Liver (tissue), 9 donors: Measurements from ENCODE around the gene KIFC1. TPM values are rescaled to one million over a fixed set of nuclear protein-coding genes. Genes with fewer than 3 reads are reported as not detected.

Source experiments
- DNase-seq: peaks from one replicate; pipeline ENCODE4 v3.0.0-alpha.2; 2017; ENCODE audit warnings: low spot score
- H3K27ac ChIP-seq, 2 donors: one replicate each; pipeline ENCODE4 v1.7.0; 2013; ENCODE audit warnings: inconsistent platforms in 2 of 2, low read length in 2 of 2, control low read depth in 1 of 2, low read depth in 1 of 2, mild to moderate bottlenecking in 1 of 2
- H3K27me3 ChIP-seq, 4 donors: one replicate each; pipeline versions ENCODE4 v1.6.1 to v1.7.0; 2013; ENCODE audit warnings: low read length in 3 of 4, inconsistent platforms in 1 of 4, mild to moderate bottlenecking in 1 of 4, moderate library complexity in 1 of 4; ENCODE audit not compliant: control insufficient read depth in 4 of 4, insufficient read depth in 4 of 4
- H3K36me3 ChIP-seq, 4 donors: one replicate each; pipeline versions ENCODE4 v1.6.1 to v1.7.0; 2013; ENCODE audit warnings: low read length in 3 of 4, mild to moderate bottlenecking in 3 of 4, low read depth in 1 of 4, moderate library complexity in 1 of 4; ENCODE audit not compliant: control insufficient read depth in 4 of 4, insufficient read depth in 3 of 4
- H3K4me1 ChIP-seq, 4 donors: one replicate each; pipeline versions ENCODE4 v1.6.1 to v1.7.0; 2013; ENCODE audit warnings: low read length in 3 of 4, mild to moderate bottlenecking in 3 of 4, moderate library complexity in 1 of 4; ENCODE audit not compliant: control insufficient read depth in 4 of 4, insufficient read depth in 4 of 4
- H3K4me3 ChIP-seq, 3 donors: one replicate each; pipeline versions ENCODE4 v1.6.1 to v1.7.0; 2013; ENCODE audit warnings: low read length in 3 of 3, control low read depth in 1 of 3, low read depth in 1 of 3, mild to moderate bottlenecking in 1 of 3
- H3K9ac ChIP-seq, 2 donors: one replicate each; pipeline ENCODE4 v1.7.0; 2013; ENCODE audit warnings: low read length in 2 of 2, mild to moderate bottlenecking in 2 of 2, moderate library complexity in 2 of 2, control low read depth in 1 of 2, low read depth in 1 of 2
- H3K9me3 ChIP-seq, 4 donors: one replicate each; pipeline versions ENCODE4 v1.6.1 to v1.7.0; 2013; ENCODE audit warnings: low read length in 3 of 4; ENCODE audit not compliant: control insufficient read depth in 4 of 4
- ATF3 ChIP-seq: IDR thresholded peaks from 2 replicates; pipeline ENCODE4 v1.6.1; 2016; ENCODE audit warnings: antibody characterized with exemption
- EGR1 ChIP-seq, 2 donors: IDR thresholded peaks; 2 replicates each; pipeline ENCODE4 v1.6.1; 2016 to 2018; ENCODE audit warnings: antibody characterized with exemption in 2 of 2, low read depth in 2 of 2
- FOXA2 ChIP-seq: IDR thresholded peaks from 2 replicates; pipeline ENCODE4 v1.6.1; 2016; ENCODE audit warnings: antibody characterized with exemption
- GABPA ChIP-seq, 2 donors: IDR thresholded peaks in 1 of 2; conservative IDR thresholded peaks in 1 of 2; 2 replicates each; pipeline ENCODE4 v1.6.1; 2016; ENCODE audit warnings: antibody characterized with exemption in 2 of 2, mild to moderate bottlenecking in 1 of 2, moderate library complexity in 1 of 2
- HNF4A ChIP-seq, 2 donors: conservative IDR thresholded peaks; 2 replicates each; pipeline ENCODE4 v1.6.1; 2016; ENCODE audit warnings: antibody characterized with exemption in 2 of 2, mild to moderate bottlenecking in 2 of 2
- HNF4G ChIP-seq: IDR thresholded peaks from 2 replicates; pipeline ENCODE4 v1.6.1; 2016; ENCODE audit warnings: antibody characterized with exemption
- MAX ChIP-seq: IDR thresholded peaks from 2 replicates; pipeline ENCODE4 v1.6.1; 2016; ENCODE audit warnings: antibody characterized with exemption
- RAD21 ChIP-seq, 2 donors: IDR thresholded peaks; 2 replicates each; pipeline ENCODE4 v1.6.1; 2016; ENCODE audit warnings: antibody characterized with exemption in 2 of 2, mild to moderate bottlenecking in 2 of 2
- REST ChIP-seq: IDR thresholded peaks from 2 replicates; pipeline ENCODE4 v1.6.1; 2016; ENCODE audit warnings: antibody characterized with exemption, mild to moderate bottlenecking
- RXRA ChIP-seq, 2 donors: IDR thresholded peaks; 2 replicates each; pipeline ENCODE4 v1.6.1; 2017 to 2018; ENCODE audit warnings: antibody characterized with exemption in 2 of 2, mild to moderate bottlenecking in 1 of 2
- SP1 ChIP-seq: IDR thresholded peaks from 2 replicates; pipeline ENCODE4 v1.6.1; 2018; ENCODE audit warnings: antibody characterized with exemption, mild to moderate bottlenecking
- YY1 ChIP-seq: IDR thresholded peaks from 2 replicates; pipeline ENCODE4 v1.6.1; 2016; ENCODE audit warnings: antibody characterized with exemption, mild to moderate bottlenecking
- ZBTB33 ChIP-seq: IDR thresholded peaks from 2 replicates; pipeline ENCODE4 v1.6.1; 2016; ENCODE audit warnings: antibody characterized with exemption
- WGBS: extraction: QIAGEN DNeasy Blood & Tissue Kit; methylation state at CpG from one replicate; pipeline ENCODE4 v1.1.7; 2013; 5-methylcytosine and 5-hydroxymethylcytosine counted together
- polyA plus RNA-seq, 2 donors: library from polyadenylated mRNA; stranded (reverse) in 1 of 2; unstranded in 1 of 2; fragments of 200-250 nt in 1 of 2; fragments of >200 nt in 1 of 2; fragmentation: Nextera tagmentation in 1 of 2; extraction: Ambion mirVana in 1 of 2; gene quantifications; one replicate each; pipeline versions ENCODE4 v1.2.1 to v1.2.3, GENCODE V29; 2013 to 2015
- total RNA-seq, 2 donors: library from RNA; depleted of rRNA; stranded (reverse); fragments of >200 nt; gene quantifications; one replicate each; pipeline ENCODE4 v1.2.3, GENCODE V29; 2014
- donor health status: healthy.
- donor health status: healthy.
- donor health status: healthy.
- donor health status: healthy.
- donor health status: healthy.

The KIFC1 gene
- total and polyA plus RNA-seq, 4 donors = 0.08 to 30.0 (median 1.3) TPM

GRCh38 chr6:33433544-33434191 is 42.0 kb downstream of the KIFC1 start:
- DNase-seq = no peak
- WGBS = 53% methylated on average over 16 of the region's 17 CpGs
- Histone ChIP-seq H3K27ac (no peak overlapping the region), H3K4me1 (peaks cover 3 to 25% (median 14%) of the 10 kb centered on the region in 4 donors), H3K4me3 (no peak overlapping the region), H3K9me3 (no peaks in the 10 kb centered on the region), H3K36me3 (peaks cover 0 to 6% (median 1%) of the 10 kb centered on the region in 4 donors), H3K27me3 (no peaks in the 10 kb centered on the region), H3K9ac (no peak overlapping the region)
- TF ChIP-seq MAX = no peak
- TF ChIP-seq GABPA (IDR thresholded peaks at IDR 0.05 in 1 of 2, conservative IDR thresholded peaks at IDR 0.05 in 1 of 2) = no peak
- TF ChIP-seq RAD21 (IDR thresholded peaks at IDR 0.05) = no peak
- no peak for TF ChIP-seq EGR1 (IDR thresholded peaks at IDR 0.05; ENCODE audit: low read depth in 2 of 2)
- TF ChIP-seq RXRA (IDR thresholded peaks at IDR 0.05) = no peak
- TF ChIP-seq FOXA2 = no peak
- TF ChIP-seq HNF4G = no peak
- no peak for TF ChIP-seq ATF3
- no peak for TF ChIP-seq HNF4A (conservative IDR thresholded peaks at IDR 0.05)
- TF ChIP-seq YY1 = no peak
- no peak for TF ChIP-seq REST
- no peak for TF ChIP-seq ZBTB33
- TF ChIP-seq SP1 = no peak

GRCh38 chr6:33434961-33435360 is 43.3 kb downstream of the KIFC1 start:
- Histone ChIP-seq H3K27ac (no peak overlapping the region), H3K4me3 (no peak overlapping the region), H3K36me3 (peaks cover 0 to 6% (median 1%) of the 10 kb centered on the region in 4 donors), H3K9ac (no peak overlapping the region), H3K4me1 (peaks cover 3 to 16% (median 10%) of the 10 kb centered on the region in 4 donors), H3K27me3 (no peaks in the 10 kb centered on the region), H3K9me3 (no peaks in the 10 kb centered on the region)
- TF ChIP-seq FOXA2 = no peak
- no peak for TF ChIP-seq RXRA (IDR thresholded peaks at IDR 0.05)
- no peak for TF ChIP-seq ZBTB33
- DNase-seq = no peak
- WGBS = 94% methylated on average over 4 of the region's 4 CpGs
